HL-60 (cell line): Measurements from ENCODE around the gene RAB15.

ENCODE experiments used
- DNase-seq, 2 experiments: peaks; one replicate each; pipeline ENCODE4 v3.0.0-alpha.2; 2010 to 2020; ENCODE audit warnings: low read depth in 1 of 2, low spot score in 1 of 2
- H3K27ac ChIP-seq: fragments of 250-450 bp; sonication (Bioruptor Pico); replicated peaks from 2 replicates; pipeline ENCODE4 v1.5.1; 2020; ENCODE audit warnings: mild to moderate bottlenecking, moderate library complexity
- H3K27me3 ChIP-seq: fragments of 250-450 bp; sonication (Bioruptor Pico); 2 replicates; pipeline ENCODE4 v1.5.1; 2021; ENCODE audit warnings: mild to moderate bottlenecking, moderate library complexity; ENCODE audit not compliant: insufficient read depth, poor library complexity, severe bottlenecking
- H3K4me3 ChIP-seq: replicated peaks from 2 replicates; pipeline ENCODE4 v1.5.1; 2011; ENCODE audit warnings: mild to moderate bottlenecking, control low read depth, low read length; ENCODE audit not compliant: insufficient read depth
- GABPA ChIP-seq: IDR thresholded peaks from 2 replicates; pipeline ENCODE4 v1.6.1; 2012; ENCODE audit warnings: low read depth
- POLR2AphosphoS5 ChIP-seq: IDR thresholded peaks from 2 replicates; pipeline ENCODE4 v1.6.1; 2012; ENCODE audit warnings: low read depth
- SPI1 ChIP-seq: IDR thresholded peaks from 2 replicates; pipeline ENCODE4 v1.6.1; 2012; ENCODE audit warnings: low read depth, mild to moderate bottlenecking, borderline replicate concordance
- long read RNA-seq: library from polyadenylated mRNA; unstranded; transcript quantifications from one replicate; pipeline ENCODE4 v2.0.0, GENCODE V29; 2020
- TF ChIP-seq, protein P1 (sequence below): IDR thresholded peaks from one replicate; pipeline ENCODE4 v1.5.1; 2011; ENCODE audit warnings: low read length, control low read depth, inconsistent platforms; ENCODE audit not compliant: insufficient read depth
- TF ChIP-seq, protein P2 (sequence below): IDR thresholded peaks from 2 replicates; pipeline ENCODE4 v1.6.1; 2012; ENCODE audit warnings: low read depth; ENCODE audit not compliant: insufficient replicate concordance

Gene RAB15
- long read RNA-seq, partial matches to known transcripts, result 0 of 1 reads
- long read RNA-seq, other reads (novel, unspliced or antisense), result 1 of 1 reads

DNA sequence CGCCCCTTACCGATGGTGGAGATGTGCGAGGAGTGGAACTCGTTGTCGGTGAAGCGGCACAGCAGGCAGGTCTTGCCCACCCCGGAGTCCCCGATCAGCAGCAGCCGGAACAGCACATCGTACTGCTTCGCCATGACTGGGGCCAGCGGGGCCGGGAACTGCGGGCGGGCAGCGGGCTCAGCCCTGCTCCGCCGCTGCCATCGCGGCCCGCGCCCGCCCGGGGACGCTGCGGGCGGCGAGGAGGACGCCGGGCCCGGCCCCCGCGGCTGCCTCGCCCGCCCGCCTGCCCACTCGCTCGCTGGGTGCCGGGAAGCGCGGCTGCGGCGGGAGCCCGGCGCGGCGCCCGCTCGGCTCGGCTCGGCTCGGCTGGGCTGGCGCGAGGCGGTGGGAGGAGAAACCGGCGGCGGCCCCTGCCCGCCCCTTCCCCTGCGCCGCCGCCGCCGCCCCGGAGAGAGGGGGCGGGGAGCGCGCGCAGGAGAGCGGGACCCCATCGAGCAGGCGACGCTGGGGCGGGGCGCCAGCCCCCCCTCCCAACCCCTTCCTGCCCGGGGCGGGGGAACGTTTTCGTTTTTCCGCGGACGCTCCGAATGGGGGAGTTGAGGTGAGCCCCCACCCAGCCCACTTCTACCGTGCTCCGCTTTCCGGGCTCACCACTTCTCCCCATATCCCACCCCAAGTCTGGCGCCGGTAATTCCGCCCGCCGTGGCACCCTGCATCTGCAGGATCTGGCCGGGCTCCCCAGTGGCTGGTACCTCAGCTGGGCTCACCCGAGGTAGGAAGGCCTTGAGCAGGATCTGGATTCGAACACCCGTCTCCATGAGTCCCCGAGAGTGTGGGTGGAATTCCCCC, at the start of gene RAB15:
RAB15 (minus strand) TSS at position 394 of the 849 bp plus-strand sequence; CDS start at position 134, 260 bp downstream.
- H3K27me3 ChIP-seq, result peaks cover 2% of the 10 kb centered on the region
- no peak for TF ChIP-seq POLR2AphosphoS5
- no peak for TF ChIP-seq SPI1
- no peak for TF ChIP-seq GABPA
- TF ChIP-seq, protein P1, sequence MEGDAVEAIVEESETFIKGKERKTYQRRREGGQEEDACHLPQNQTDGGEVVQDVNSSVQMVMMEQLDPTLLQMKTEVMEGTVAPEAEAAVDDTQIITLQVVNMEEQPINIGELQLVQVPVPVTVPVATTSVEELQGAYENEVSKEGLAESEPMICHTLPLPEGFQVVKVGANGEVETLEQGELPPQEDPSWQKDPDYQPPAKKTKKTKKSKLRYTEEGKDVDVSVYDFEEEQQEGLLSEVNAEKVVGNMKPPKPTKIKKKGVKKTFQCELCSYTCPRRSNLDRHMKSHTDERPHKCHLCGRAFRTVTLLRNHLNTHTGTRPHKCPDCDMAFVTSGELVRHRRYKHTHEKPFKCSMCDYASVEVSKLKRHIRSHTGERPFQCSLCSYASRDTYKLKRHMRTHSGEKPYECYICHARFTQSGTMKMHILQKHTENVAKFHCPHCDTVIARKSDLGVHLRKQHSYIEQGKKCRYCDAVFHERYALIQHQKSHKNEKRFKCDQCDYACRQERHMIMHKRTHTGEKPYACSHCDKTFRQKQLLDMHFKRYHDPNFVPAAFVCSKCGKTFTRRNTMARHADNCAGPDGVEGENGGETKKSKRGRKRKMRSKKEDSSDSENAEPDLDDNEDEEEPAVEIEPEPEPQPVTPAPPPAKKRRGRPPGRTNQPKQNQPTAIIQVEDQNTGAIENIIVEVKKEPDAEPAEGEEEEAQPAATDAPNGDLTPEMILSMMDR, result no peak
- TF ChIP-seq, protein P2, sequence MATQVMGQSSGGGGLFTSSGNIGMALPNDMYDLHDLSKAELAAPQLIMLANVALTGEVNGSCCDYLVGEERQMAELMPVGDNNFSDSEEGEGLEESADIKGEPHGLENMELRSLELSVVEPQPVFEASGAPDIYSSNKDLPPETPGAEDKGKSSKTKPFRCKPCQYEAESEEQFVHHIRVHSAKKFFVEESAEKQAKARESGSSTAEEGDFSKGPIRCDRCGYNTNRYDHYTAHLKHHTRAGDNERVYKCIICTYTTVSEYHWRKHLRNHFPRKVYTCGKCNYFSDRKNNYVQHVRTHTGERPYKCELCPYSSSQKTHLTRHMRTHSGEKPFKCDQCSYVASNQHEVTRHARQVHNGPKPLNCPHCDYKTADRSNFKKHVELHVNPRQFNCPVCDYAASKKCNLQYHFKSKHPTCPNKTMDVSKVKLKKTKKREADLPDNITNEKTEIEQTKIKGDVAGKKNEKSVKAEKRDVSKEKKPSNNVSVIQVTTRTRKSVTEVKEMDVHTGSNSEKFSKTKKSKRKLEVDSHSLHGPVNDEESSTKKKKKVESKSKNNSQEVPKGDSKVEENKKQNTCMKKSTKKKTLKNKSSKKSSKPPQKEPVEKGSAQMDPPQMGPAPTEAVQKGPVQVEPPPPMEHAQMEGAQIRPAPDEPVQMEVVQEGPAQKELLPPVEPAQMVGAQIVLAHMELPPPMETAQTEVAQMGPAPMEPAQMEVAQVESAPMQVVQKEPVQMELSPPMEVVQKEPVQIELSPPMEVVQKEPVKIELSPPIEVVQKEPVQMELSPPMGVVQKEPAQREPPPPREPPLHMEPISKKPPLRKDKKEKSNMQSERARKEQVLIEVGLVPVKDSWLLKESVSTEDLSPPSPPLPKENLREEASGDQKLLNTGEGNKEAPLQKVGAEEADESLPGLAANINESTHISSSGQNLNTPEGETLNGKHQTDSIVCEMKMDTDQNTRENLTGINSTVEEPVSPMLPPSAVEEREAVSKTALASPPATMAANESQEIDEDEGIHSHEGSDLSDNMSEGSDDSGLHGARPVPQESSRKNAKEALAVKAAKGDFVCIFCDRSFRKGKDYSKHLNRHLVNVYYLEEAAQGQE, result no peak
- peak within 1 kb of the TSS; percentile 32 for H3K4me3 ChIP-seq
- no peak within 1 kb of the TSS for H3K27ac ChIP-seq
- DNase-seq, result no peak

DNA sequence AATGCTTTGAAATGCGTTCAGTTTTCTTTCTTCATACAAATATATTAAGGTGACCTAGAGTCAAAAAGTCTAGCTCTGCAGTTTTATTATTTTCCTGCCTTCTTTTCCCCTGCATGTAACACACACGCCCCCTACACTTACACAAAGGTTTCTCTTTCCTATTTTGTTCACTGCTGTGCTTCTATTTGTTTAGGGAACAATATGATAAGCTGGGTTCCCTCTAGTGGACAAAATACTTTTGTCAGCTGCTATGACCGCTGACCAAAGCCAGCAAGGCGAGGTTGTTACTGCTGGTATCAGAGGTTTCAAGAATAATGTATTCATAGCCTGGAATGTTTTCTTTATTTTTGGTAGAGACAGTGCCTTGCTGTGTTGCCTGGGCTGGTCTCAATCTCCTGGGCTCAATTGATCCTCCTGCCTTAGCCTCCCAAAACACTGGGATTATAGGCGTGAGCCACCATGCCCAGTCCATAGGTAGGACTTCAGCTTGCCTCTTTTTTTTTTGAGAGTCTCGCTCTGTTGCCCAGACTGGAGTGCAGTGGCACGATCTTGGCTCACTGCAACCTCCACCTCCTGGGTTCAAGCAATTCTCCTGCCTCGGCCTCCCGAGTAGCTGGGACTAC, 47.9 kb upstream of the RAB15 start:
- DNase-seq, result peak in 1 of 2 experiments; percentile 45
- H3K27me3 ChIP-seq, result no peaks in the 10 kb centered on the region
- H3K4me3 ChIP-seq, result no peak overlapping the region
- TF ChIP-seq POLR2AphosphoS5 (no peak), GABPA (no peak), SPI1 (no peak)
- TF ChIP-seq, protein P2, result no peak
- TF ChIP-seq, protein P1, result no peak
- no peak overlapping the region for H3K27ac ChIP-seq

DNA sequence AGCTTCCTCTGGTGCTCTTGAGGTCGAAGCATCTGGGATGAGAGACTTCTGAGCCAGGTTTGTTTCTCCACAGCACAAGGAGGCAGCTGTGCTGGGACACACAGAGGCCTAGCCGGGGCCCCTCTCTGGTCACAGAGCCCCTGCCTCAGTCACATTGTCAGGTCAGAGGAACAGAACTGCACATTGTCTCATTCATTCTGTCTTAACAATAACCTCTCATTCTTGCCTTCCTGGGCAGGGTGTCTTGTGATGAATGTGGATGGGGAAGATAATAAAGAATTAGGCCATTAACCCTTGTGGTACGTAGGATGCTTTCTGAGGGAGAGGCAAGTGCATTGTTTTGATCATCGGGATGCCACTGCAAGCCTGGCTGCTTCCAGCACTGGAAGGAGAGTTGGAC, 44.3 kb upstream of the RAB15 start:
- no peak overlapping the region for H3K4me3 ChIP-seq
- no peaks in the 10 kb centered on the region for H3K27me3 ChIP-seq
- TF ChIP-seq SPI1, result no peak
- TF ChIP-seq, protein P2, result no peak
- no peak for TF ChIP-seq POLR2AphosphoS5
- TF ChIP-seq GABPA, result no peak
- TF ChIP-seq, protein P1, result no peak
- no peak overlapping the region for H3K27ac ChIP-seq
- no peak for DNase-seq
